ENCODE data around the gene SFMBT2.

The SFMBT2 gene

DNA sequence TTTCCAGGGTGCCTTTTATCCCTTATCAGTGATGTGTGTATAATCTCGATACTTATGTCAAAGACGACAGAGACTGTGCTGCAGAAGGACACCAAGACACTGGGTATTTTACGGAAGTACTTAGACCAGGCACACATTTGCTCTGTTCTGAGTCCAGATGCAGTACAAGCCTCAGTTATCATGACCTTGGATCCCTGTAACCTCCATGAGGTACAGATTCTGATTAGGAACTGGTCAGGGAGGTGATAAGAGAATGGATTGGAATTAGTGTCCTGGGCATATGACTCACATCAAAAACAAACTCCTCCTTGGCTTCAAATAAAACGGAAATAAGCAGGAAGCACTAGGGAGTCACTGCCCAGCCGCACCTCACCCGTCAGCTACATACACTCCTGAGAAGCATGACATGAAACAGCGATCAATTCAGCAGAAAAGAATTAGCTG is 146.5 kb downstream of the SFMBT2 start:
- Histone ChIP-seq H3K27ac (ENCODE audit: low read depth, low read length) (no peak overlapping the region), H3K9me3 (ENCODE audit: control insufficient read depth in 5 of 5, low read length in 5 of 5) (no peaks in the 10 kb centered on the region), H3K4me3 (ENCODE audit: low read depth in 1 of 5, low read length in 5 of 5) (no peak overlapping the region), H3K9ac (ENCODE audit: low read length in 5 of 5) (no peak overlapping the region), H3K36me3 (ENCODE audit: control insufficient read depth in 5 of 5, insufficient read depth in 5 of 5, low read length in 5 of 5) (peaks cover 0 to 4% (median 0%) of the 10 kb centered on the region in 5 donors), H3K27me3 (ENCODE audit: control insufficient read depth in 5 of 5, insufficient read depth in 4 of 5, low read length in 5 of 5) (peaks cover 0 to 2% (median 0%) of the 10 kb centered on the region in 5 donors), H3K4me1 (ENCODE audit: control insufficient read depth in 5 of 5, insufficient read depth in 5 of 5, low read length in 5 of 5) (peaks cover 0 to 18% (median 12%) of the 10 kb centered on the region in 5 donors)

DNA sequence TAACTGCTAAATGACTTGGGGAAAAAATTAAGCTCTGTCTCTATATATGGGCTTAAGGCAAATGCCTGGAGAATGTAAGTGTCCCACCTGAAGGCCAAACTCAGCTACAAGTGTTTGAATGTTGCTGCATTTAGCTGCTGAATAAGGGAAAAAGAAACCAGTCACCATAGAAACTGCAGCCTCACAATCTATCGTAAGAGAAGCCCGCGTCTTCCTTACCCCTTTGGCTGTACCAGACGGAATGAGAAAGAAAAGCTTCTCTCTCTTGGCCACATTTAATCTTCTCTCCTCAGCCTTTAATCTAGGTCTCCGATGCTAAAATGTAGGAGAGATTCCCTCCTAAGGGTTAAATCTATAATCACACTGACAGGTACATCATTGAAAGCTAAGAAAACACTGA is 147.2 kb downstream of the SFMBT2 start:
- H3K4me1 ChIP-seq (ENCODE audit: control insufficient read depth in 5 of 5, insufficient read depth in 5 of 5, low read length in 5 of 5): peaks cover 0 to 18% (median 9%) of the 10 kb centered on the region in 5 donors
- H3K36me3 ChIP-seq (ENCODE audit: control insufficient read depth in 5 of 5, insufficient read depth in 5 of 5, low read length in 5 of 5): peaks cover 0 to 4% (median 0%) of the 10 kb centered on the region in 5 donors
- H3K27ac ChIP-seq (ENCODE audit: low read depth, low read length): no peak overlapping the region
- H3K27me3 ChIP-seq (ENCODE audit: control insufficient read depth in 5 of 5, insufficient read depth in 4 of 5, low read length in 5 of 5): peaks cover 0 to 2% (median 0%) of the 10 kb centered on the region in 5 donors
- no peak overlapping the region for H3K9ac ChIP-seq (ENCODE audit: low read length in 5 of 5)
- no peak overlapping the region for H3K4me3 ChIP-seq (ENCODE audit: low read depth in 1 of 5, low read length in 5 of 5)
- no peaks in the 10 kb centered on the region for H3K9me3 ChIP-seq (ENCODE audit: control insufficient read depth in 5 of 5, low read length in 5 of 5)

DNA sequence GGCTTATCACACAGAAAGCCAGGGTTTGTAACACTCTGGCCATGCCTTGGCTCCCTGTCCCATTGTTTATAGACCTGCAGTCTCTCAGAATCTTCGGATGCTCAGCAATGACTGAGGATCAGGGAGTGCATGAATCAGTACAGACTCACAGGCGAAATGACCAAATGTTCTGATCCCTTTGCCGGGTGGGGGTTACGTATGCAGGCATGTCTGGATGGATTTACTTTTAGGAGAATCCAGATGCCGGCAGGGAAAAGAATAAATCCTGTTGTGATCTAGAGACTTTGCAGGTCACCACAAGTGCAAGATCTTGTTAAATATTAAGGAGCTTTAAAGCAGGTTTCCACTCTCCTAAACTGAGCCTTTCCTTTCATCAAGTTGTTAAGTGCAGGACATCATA is 149.5 kb downstream of the SFMBT2 start:
- H3K9ac ChIP-seq (ENCODE audit: low read length in 5 of 5): no peak overlapping the region
- H3K27me3 ChIP-seq (ENCODE audit: control insufficient read depth in 5 of 5, insufficient read depth in 4 of 5, low read length in 5 of 5): peaks cover 0 to 2% (median 0%) of the 10 kb centered on the region in 5 donors
- no peak overlapping the region for H3K27ac ChIP-seq (ENCODE audit: low read depth, low read length)
- no peak overlapping the region for H3K4me3 ChIP-seq (ENCODE audit: low read depth in 1 of 5, low read length in 5 of 5)
- no peaks in the 10 kb centered on the region for H3K9me3 ChIP-seq (ENCODE audit: control insufficient read depth in 5 of 5, low read length in 5 of 5)
- H3K36me3 ChIP-seq (ENCODE audit: control insufficient read depth in 5 of 5, insufficient read depth in 5 of 5, low read length in 5 of 5): peaks cover 0 to 1% (median 0%) of the 10 kb centered on the region in 5 donors
- H3K4me1 ChIP-seq (ENCODE audit: control insufficient read depth in 5 of 5, insufficient read depth in 5 of 5, low read length in 5 of 5): peaks cover 0 to 25% (median 9%) of the 10 kb centered on the region in 5 donors

DNA sequence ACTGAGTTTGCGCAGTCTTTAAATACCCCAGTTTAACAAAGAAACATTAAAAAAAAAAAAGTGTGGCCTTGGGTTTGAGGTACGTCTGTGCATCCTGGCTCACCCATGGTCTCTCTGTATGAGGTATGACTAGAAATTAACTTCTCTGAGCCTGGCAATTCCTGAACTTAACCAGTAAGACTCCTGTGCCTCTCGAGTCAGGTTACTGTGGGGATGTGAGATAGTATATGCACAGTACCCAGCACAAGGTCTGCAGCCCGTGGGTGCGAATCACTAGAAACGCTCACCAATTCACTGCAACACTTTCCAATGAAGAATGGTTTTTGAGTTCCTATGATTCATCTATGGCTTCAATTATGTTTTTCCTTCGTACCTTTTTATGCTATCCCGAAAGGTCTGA is 149.9 kb downstream of the SFMBT2 start:
- H3K27me3 ChIP-seq (ENCODE audit: control insufficient read depth in 5 of 5, insufficient read depth in 4 of 5, low read length in 5 of 5): peaks cover 0 to 2% (median 0%) of the 10 kb centered on the region in 5 donors
- H3K9me3 ChIP-seq (ENCODE audit: control insufficient read depth in 5 of 5, low read length in 5 of 5): no peaks in the 10 kb centered on the region
- H3K27ac ChIP-seq (ENCODE audit: low read depth, low read length): no peak overlapping the region
- H3K4me3 ChIP-seq (ENCODE audit: low read depth in 1 of 5, low read length in 5 of 5): no peak overlapping the region
- H3K4me1 ChIP-seq (ENCODE audit: control insufficient read depth in 5 of 5, insufficient read depth in 5 of 5, low read length in 5 of 5): peaks cover 0 to 25% (median 9%) of the 10 kb centered on the region in 5 donors
- no peak overlapping the region for H3K9ac ChIP-seq (ENCODE audit: low read length in 5 of 5)
- no peaks in the 10 kb centered on the region for H3K36me3 ChIP-seq (ENCODE audit: control insufficient read depth in 5 of 5, insufficient read depth in 5 of 5, low read length in 5 of 5)

DNA sequence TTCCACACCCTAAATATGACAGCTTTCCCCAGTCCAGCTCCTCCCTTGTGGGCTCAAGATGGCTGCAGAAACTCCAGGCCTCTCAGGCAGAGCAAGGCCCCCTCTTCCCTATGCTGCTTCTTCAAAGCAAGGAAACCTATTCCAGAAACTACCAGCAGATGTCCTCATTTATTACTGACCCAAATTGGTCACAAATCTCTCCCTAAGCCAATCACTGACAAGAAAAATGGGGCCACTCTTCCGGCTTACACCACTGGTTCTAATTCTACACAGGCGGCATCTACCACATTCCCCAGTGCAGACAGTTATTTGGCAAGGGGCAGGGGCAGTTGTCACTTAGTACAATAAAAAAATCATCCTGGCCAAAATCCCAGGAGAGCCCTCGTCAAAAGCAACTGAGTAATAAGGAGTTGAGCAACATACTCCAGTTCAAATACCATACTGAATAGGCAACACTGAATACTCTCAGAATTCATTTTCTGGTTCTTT is 150.4 kb downstream of the SFMBT2 start:
- H3K27me3 ChIP-seq (ENCODE audit: control insufficient read depth in 5 of 5, insufficient read depth in 4 of 5, low read length in 5 of 5): peaks cover 0 to 2% (median 0%) of the 10 kb centered on the region in 5 donors
- peaks cover 0 to 25% (median 9%) of the 10 kb centered on the region in 5 donors for H3K4me1 ChIP-seq (ENCODE audit: control insufficient read depth in 5 of 5, insufficient read depth in 5 of 5, low read length in 5 of 5)

DNA sequence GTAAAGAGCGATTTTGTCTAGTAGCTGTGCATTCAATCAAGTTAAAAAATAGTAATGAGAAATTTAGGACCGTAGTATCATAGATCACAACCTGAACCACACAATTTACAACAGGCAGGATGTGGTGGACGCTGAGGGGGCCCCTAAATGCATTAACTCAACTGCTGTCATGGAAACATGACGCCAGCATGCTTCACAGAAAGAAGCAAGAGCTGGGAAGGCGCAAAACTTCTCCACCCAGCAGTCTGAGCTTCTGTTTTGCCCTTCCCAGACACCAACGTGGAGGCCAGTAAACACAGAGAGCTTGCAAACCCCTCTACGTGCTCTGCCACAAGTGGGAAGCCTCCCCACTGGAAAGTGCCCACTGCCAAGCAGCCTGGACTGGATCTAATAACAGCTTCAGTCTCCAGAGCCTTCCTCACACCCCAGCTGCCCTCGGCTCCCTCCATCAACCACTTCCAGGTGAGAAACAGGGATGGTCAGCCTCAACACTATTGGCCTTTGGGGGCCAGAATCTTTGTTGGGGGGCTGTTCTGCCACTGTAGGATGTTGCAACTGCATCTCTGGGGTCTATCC is 151.8 kb downstream of the SFMBT2 start:
- H3K36me3 ChIP-seq (ENCODE audit: control insufficient read depth in 5 of 5, insufficient read depth in 5 of 5, low read length in 5 of 5): no peaks in the 10 kb centered on the region
- no peak overlapping the region for H3K9ac ChIP-seq (ENCODE audit: low read length in 5 of 5)
- H3K27ac ChIP-seq (ENCODE audit: low read depth, low read length): no peak overlapping the region
- no peak overlapping the region for H3K4me3 ChIP-seq (ENCODE audit: low read depth in 1 of 5, low read length in 5 of 5)
- no peaks in the 10 kb centered on the region for H3K9me3 ChIP-seq (ENCODE audit: control insufficient read depth in 5 of 5, low read length in 5 of 5)
- H3K27me3 ChIP-seq (ENCODE audit: control insufficient read depth in 5 of 5, insufficient read depth in 4 of 5, low read length in 5 of 5): peaks cover 0 to 2% (median 0%) of the 10 kb centered on the region in 5 donors
- peaks cover 0 to 21% (median 9%) of the 10 kb centered on the region in 5 donors for H3K4me1 ChIP-seq (ENCODE audit: control insufficient read depth in 5 of 5, insufficient read depth in 5 of 5, low read length in 5 of 5)

More for the DNA sequence above, 150.4 kb downstream of the SFMBT2 start:
- Histone ChIP-seq H3K36me3 (ENCODE audit: control insufficient read depth in 5 of 5, insufficient read depth in 5 of 5, low read length in 5 of 5) (no peaks in the 10 kb centered on the region), H3K9me3 (ENCODE audit: control insufficient read depth in 5 of 5, low read length in 5 of 5) (no peaks in the 10 kb centered on the region), H3K27ac (ENCODE audit: low read depth, low read length) (no peak overlapping the region), H3K4me3 (ENCODE audit: low read depth in 1 of 5, low read length in 5 of 5) (no peak overlapping the region), H3K9ac (ENCODE audit: low read length in 5 of 5) (no peak overlapping the region)

DNA sequence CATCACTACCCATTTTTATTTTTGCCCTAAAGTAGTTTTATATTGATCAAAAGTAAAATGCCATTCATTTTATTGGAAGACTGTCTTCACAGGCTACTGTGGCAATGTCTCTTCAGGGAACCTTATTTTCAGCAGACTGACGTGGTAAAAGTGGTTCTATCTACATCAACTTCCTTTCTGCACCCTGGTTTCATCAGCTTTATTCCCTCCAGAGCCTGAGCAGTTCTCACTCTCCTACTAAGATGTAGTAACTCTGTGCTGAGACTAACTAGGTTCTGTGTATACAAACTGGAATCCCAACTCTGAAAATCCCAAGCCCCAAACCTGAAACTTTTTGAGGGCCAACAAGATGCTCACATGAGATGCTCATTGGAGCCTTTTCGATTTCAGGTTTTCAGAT is 155.3 kb downstream of the SFMBT2 start:
- peaks cover 0 to 15% (median 4%) of the 10 kb centered on the region in 5 donors for H3K4me1 ChIP-seq (ENCODE audit: control insufficient read depth in 5 of 5, insufficient read depth in 5 of 5, low read length in 5 of 5)
- no peaks in the 10 kb centered on the region for H3K9me3 ChIP-seq (ENCODE audit: control insufficient read depth in 5 of 5, low read length in 5 of 5)
- peak overlapping the region in 1 of 5 donors; percentile 26 for H3K9ac ChIP-seq (ENCODE audit: low read length in 5 of 5)
- H3K27ac ChIP-seq (ENCODE audit: low read depth, low read length): no peak overlapping the region
- H3K36me3 ChIP-seq (ENCODE audit: control insufficient read depth in 5 of 5, insufficient read depth in 5 of 5, low read length in 5 of 5): no peaks in the 10 kb centered on the region
- peaks cover 0 to 3% (median 0%) of the 10 kb centered on the region in 5 donors for H3K27me3 ChIP-seq (ENCODE audit: control insufficient read depth in 5 of 5, insufficient read depth in 4 of 5, low read length in 5 of 5)
- no peak overlapping the region for H3K4me3 ChIP-seq (ENCODE audit: low read depth in 1 of 5, low read length in 5 of 5)

DNA sequence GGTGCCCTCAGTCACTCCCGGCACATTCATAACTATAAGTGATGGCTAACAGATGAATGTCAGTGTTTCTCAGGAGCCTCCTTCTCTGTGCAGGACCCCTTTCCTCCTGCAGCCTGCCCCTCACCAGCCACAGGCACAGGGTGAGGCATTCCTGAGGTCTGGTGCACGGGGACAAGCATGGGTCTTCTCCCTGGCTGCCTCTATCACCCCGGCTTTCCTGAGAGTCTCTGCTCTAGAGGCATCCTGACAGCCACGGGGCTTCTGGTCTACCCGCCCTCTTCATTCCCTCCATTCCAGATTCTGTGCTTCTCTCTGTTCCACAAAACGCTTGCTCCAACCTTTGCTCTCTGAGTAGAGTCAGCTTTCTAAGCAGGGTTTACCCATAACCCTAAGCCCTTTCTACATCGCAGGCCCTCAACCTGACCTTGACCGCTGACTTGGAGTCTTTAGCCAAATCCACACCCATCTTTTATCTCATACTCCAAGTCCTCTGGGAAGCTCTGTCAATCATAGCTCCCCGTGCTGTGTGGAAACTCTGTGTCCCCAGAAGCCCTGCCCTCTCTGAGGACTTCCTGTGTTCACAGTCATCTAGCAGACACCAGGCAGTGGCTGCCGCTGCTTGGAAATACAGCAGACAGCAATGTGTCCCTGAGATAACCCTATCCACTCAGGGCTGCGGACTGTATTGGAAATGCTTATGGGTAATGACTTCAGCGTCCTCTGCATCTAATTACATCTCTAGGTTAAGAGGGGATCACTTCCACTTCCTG is 159.0 kb downstream of the SFMBT2 start:
- H3K36me3 ChIP-seq (ENCODE audit: control insufficient read depth in 5 of 5, insufficient read depth in 5 of 5, low read length in 5 of 5): peaks cover 0 to 13% (median 3%) of the 10 kb centered on the region in 5 donors
- H3K27ac ChIP-seq (ENCODE audit: low read depth, low read length): no peak overlapping the region
- H3K4me1 ChIP-seq (ENCODE audit: control insufficient read depth in 5 of 5, insufficient read depth in 5 of 5, low read length in 5 of 5): peaks cover 0 to 2% (median 0%) of the 10 kb centered on the region in 5 donors
- H3K9ac ChIP-seq (ENCODE audit: low read length in 5 of 5): no peak overlapping the region
- H3K4me3 ChIP-seq (ENCODE audit: low read depth in 1 of 5, low read length in 5 of 5): no peak overlapping the region
- peaks cover 0 to 3% (median 0%) of the 10 kb centered on the region in 5 donors for H3K27me3 ChIP-seq (ENCODE audit: control insufficient read depth in 5 of 5, insufficient read depth in 4 of 5, low read length in 5 of 5)
- no peaks in the 10 kb centered on the region for H3K9me3 ChIP-seq (ENCODE audit: control insufficient read depth in 5 of 5, low read length in 5 of 5)

DNA sequence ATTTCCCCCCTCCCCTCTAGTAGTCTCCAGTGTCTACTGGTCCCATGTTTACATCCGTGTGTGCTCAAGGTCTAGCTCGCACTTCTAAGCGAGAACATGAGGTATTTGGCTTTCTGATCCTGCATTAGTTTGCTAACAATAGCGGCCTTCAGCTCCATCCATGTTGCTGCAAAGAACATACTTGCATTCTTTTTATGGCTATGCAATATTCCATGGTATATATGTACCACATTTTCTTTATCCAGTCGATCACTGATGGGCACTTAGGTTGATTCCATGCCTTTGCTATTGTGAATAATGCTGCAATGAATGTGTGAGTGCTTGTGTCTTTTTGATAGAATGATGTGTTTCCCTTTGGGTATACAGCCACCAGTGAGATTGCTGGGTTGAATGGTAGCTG is 160.6 kb downstream of the SFMBT2 start:
- Histone ChIP-seq H3K9me3 (ENCODE audit: control insufficient read depth in 5 of 5, low read length in 5 of 5) (no peaks in the 10 kb centered on the region), H3K36me3 (ENCODE audit: control insufficient read depth in 5 of 5, insufficient read depth in 5 of 5, low read length in 5 of 5) (peaks cover 0 to 13% (median 3%) of the 10 kb centered on the region in 5 donors), H3K4me1 (ENCODE audit: control insufficient read depth in 5 of 5, insufficient read depth in 5 of 5, low read length in 5 of 5) (no peaks in the 10 kb centered on the region), H3K27me3 (ENCODE audit: control insufficient read depth in 5 of 5, insufficient read depth in 4 of 5, low read length in 5 of 5) (peaks cover 0 to 3% (median 0%) of the 10 kb centered on the region in 5 donors), H3K9ac (ENCODE audit: low read length in 5 of 5) (no peak overlapping the region), H3K27ac (ENCODE audit: low read depth, low read length) (no peak overlapping the region), H3K4me3 (ENCODE audit: low read depth in 1 of 5, low read length in 5 of 5) (no peak overlapping the region)
